H9 (cell line): Measurements from ENCODE around the gene STH. TPM values are rescaled to one million over a fixed set of nuclear protein-coding genes. Genes with fewer than 3 reads are reported as not detected.

Experiments
- DNase-seq: peaks from one replicate; pipeline ENCODE4 v3.0.0-alpha.2; 2017
- H2AFZ ChIP-seq: one replicate; pipeline ENCODE4 v1.6.1; 2013; ENCODE audit warnings: mild to moderate bottlenecking, low read length, control low read depth, moderate library complexity
- H2AK5ac ChIP-seq: 2 replicates; pipeline ENCODE4 v1.6.1; 2013; ENCODE audit warnings: low read length, control low read depth, mixed read lengths; ENCODE audit not compliant: insufficient read length
- H2BK120ac ChIP-seq: one replicate; pipeline ENCODE4 v1.6.1; 2013; ENCODE audit warnings: low read depth, mild to moderate bottlenecking, low read length, control low read depth, inconsistent platforms; ENCODE audit not compliant: poor library complexity, severe bottlenecking
- H2BK12ac ChIP-seq: 2 replicates; pipeline ENCODE4 v1.6.1; 2013; ENCODE audit warnings: low read length, control low read depth, mixed read lengths, low read depth; ENCODE audit not compliant: insufficient read length
- H2BK15ac ChIP-seq: 2 replicates; pipeline ENCODE4 v1.6.1; 2013; ENCODE audit warnings: low read depth, low read length, control low read depth
- H2BK20ac ChIP-seq: one replicate; pipeline ENCODE4 v1.6.1; 2013; ENCODE audit warnings: low read depth, mild to moderate bottlenecking, low read length, control low read depth, inconsistent platforms; ENCODE audit not compliant: poor library complexity, severe bottlenecking
- H2BK5ac ChIP-seq: 2 replicates; pipeline ENCODE4 v1.6.1; 2013; ENCODE audit warnings: low read length, control low read depth, mixed read lengths; ENCODE audit not compliant: insufficient read length
- H3K14ac ChIP-seq: 2 replicates; pipeline ENCODE4 v1.6.1; 2013; ENCODE audit warnings: low read length, control low read depth; ENCODE audit not compliant: insufficient read depth
- H3K18ac ChIP-seq: 2 replicates; pipeline ENCODE4 v1.6.1; 2013; ENCODE audit warnings: low read depth, mild to moderate bottlenecking, mixed read lengths, low read length, control low read depth; ENCODE audit not compliant: insufficient read length
- H3K23ac ChIP-seq: 2 replicates; pipeline ENCODE4 v1.6.1; 2013; ENCODE audit warnings: low read length, control low read depth, mixed read lengths, low read depth; ENCODE audit not compliant: insufficient read length
- H3K23me2 ChIP-seq: 2 replicates; pipeline ENCODE4 v1.6.1; 2013; ENCODE audit warnings: low read depth, mild to moderate bottlenecking, mixed read lengths, low read length, control low read depth; ENCODE audit not compliant: insufficient read length, poor library complexity, severe bottlenecking
- H3K27ac ChIP-seq: 2 replicates; pipeline ENCODE4 v1.5.1; 2013; ENCODE audit warnings: low read length, control low read depth, mixed read lengths, low read depth; ENCODE audit not compliant: insufficient read length
- H3K27me3 ChIP-seq: 2 replicates; pipeline ENCODE4 v1.6.1; 2013; ENCODE audit warnings: low read length, control low read depth, inconsistent platforms; ENCODE audit not compliant: insufficient read depth
- H3K4ac ChIP-seq: 2 replicates; pipeline ENCODE4 v1.6.1; 2013; ENCODE audit warnings: low read depth, mild to moderate bottlenecking, control low read depth, inconsistent platforms, low read length, moderate library complexity
- H3K4me1 ChIP-seq: 2 replicates; pipeline ENCODE4 v1.6.1; 2013; ENCODE audit warnings: low read length, control low read depth, inconsistent platforms; ENCODE audit not compliant: insufficient read depth
- H3K4me2 ChIP-seq: 2 replicates; pipeline ENCODE4 v1.6.1; 2013; ENCODE audit warnings: low read length, control low read depth, mixed read lengths; ENCODE audit not compliant: insufficient read length, insufficient read depth
- H3K56ac ChIP-seq: 2 replicates; pipeline ENCODE4 v1.6.1; 2013; ENCODE audit warnings: low read depth, mild to moderate bottlenecking, mixed read lengths, low read length, control low read depth; ENCODE audit not compliant: insufficient read length
- H3K79me1 ChIP-seq: 2 replicates; pipeline ENCODE4 v1.6.1; 2013; ENCODE audit warnings: low read depth, mild to moderate bottlenecking, moderate library complexity, low read length, control low read depth, inconsistent platforms; ENCODE audit not compliant: insufficient read depth, poor library complexity, severe bottlenecking
- H3K79me2 ChIP-seq: 2 replicates; pipeline ENCODE4 v1.6.1; 2013; ENCODE audit warnings: low read length, control low read depth, inconsistent platforms; ENCODE audit not compliant: insufficient read depth
- H3K9ac ChIP-seq: 2 replicates; pipeline ENCODE4 v1.6.1; 2013; ENCODE audit warnings: low read length, control low read depth, mixed read lengths; ENCODE audit not compliant: insufficient read length; ENCODE audit errors: extremely low read depth
- H3K9me3 ChIP-seq: one replicate; pipeline ENCODE4 v1.6.1; 2013; ENCODE audit warnings: low read depth, low read length, inconsistent platforms; ENCODE audit not compliant: control insufficient read depth
- H3T11ph ChIP-seq: one replicate; pipeline ENCODE4 v1.6.1; 2013; ENCODE audit warnings: mild to moderate bottlenecking, low read length, control low read depth, inconsistent platforms
- H4K20me1 ChIP-seq: one replicate; pipeline ENCODE4 v1.6.1; 2013; ENCODE audit not compliant: control insufficient read depth, insufficient read length, insufficient read depth
- H4K5ac ChIP-seq: 2 replicates; pipeline ENCODE4 v1.6.1; 2013; ENCODE audit warnings: low read depth, mild to moderate bottlenecking, mixed read lengths, low read length, control low read depth; ENCODE audit not compliant: insufficient read length
- H4K8ac ChIP-seq: replicated peaks from 2 replicates; pipeline ENCODE4 v1.6.1; 2013; ENCODE audit warnings: low read length, control low read depth, mixed read lengths, low read depth; ENCODE audit not compliant: insufficient read length
- H4K91ac ChIP-seq: 2 replicates; pipeline ENCODE4 v1.6.1; 2013; ENCODE audit warnings: low read depth, mild to moderate bottlenecking, moderate library complexity, mixed read lengths, low read length, control low read depth; ENCODE audit not compliant: insufficient read length
- H3K27ac Mint-ChIP-seq, 3 experiments: 2 replicates in 2 of 3; 3 replicates in 1 of 3; pipeline ENCODE4 v1.8.0; 2020 to 2021; ENCODE audit warnings: mixed read lengths in 3 of 3, mild to moderate bottlenecking in 1 of 3, moderate library complexity in 1 of 3
- H3K27me3 Mint-ChIP-seq: 2 replicates; pipeline ENCODE4 v1.8.0; 2021; ENCODE audit warnings: low read depth, mild to moderate bottlenecking, moderate library complexity, mixed read lengths
- H3K36me3 Mint-ChIP-seq, 3 experiments: 2 replicates in 2 of 3; 3 replicates in 1 of 3; pipeline ENCODE4 v1.8.0; 2020 to 2021; ENCODE audit warnings: low read depth in 3 of 3, mixed read lengths in 3 of 3; ENCODE audit not compliant: insufficient read depth in 1 of 3
- H3K4me1 Mint-ChIP-seq, 2 experiments: 2 replicates each; pipeline ENCODE4 v1.8.0; 2020; ENCODE audit warnings: mixed read lengths in 2 of 2
- H3K4me3 Mint-ChIP-seq, 2 experiments: 2 replicates in 1 of 2; 3 replicates in 1 of 2; pipeline ENCODE4 v1.8.0; 2020 to 2021; ENCODE audit warnings: mild to moderate bottlenecking in 2 of 2, mixed read lengths in 2 of 2, moderate library complexity in 1 of 2
- H3K9me3 Mint-ChIP-seq, 2 experiments: 2 replicates in 1 of 2; 3 replicates in 1 of 2; pipeline ENCODE4 v1.8.0; 2020; ENCODE audit warnings: mild to moderate bottlenecking in 2 of 2, mixed read lengths in 2 of 2, moderate library complexity in 1 of 2
- WGBS: extraction: QIAGEN DNeasy Blood & Tissue Kit; methylation state at CpG from one replicate; pipeline ENCODE4 v1.1.7; 2013; ENCODE audit warnings: missing lambda C conversion rate, low lambda C conversion rate, mixed read lengths; ENCODE audit not compliant: insufficient read length; ENCODE audit errors: extremely low coverage; 5-methylcytosine and 5-hydroxymethylcytosine counted together
- total RNA-seq: library from RNA; stranded (reverse); gene quantifications from 2 replicates; pipeline ENCODE4 v1.2.1, GENCODE V29; 2021
- TF ChIP-seq, protein P1 (sequence below): fragments of 200-600 bp; sonication (generic); conservative IDR thresholded peaks from 3 replicates; pipeline ENCODE4 v1.8.0; 2021; ENCODE audit warnings: antibody characterized with exemption, mild to moderate bottlenecking

Gene STH
- total RNA-seq, 1 experiment from 2014 or later = not detected

DNA sequence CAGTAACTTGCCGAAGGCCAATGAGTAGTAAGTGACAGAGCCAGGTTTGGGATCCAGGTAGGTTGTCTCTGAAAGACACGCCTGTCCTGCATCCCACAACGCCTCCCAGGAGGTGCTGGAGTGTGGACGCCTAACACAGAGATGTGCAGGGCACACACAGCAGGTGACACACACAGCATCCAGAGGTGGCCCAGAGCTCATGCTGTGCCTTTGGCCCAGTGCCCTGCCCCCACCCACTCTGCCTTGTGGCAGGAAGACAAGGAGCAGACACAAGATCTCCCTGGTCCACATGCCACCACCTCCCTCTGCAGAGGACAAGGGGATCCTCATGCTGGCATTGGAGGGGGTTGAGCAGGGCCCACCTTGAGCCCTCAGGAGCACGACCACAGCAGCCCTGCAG is 14.7 kb upstream of the STH start:
- no peak for DNase-seq
- Histone ChIP-seq H3K4ac (no peak overlapping the region), H3K4me1 (no peaks in the 10 kb centered on the region), H3K9ac (no peak overlapping the region), H3K23ac (no peak overlapping the region), H3K23me2 (no peaks in the 10 kb centered on the region), H4K20me1 (no peaks in the 10 kb centered on the region), H4K8ac (no peak overlapping the region), H4K91ac (no peak overlapping the region), H2BK12ac (no peak overlapping the region), H2AFZ (no peak overlapping the region), H2BK20ac (no peak overlapping the region), H3K18ac (no peak overlapping the region), H3K4me2 (no peak overlapping the region), H2BK15ac (no peak overlapping the region), H2BK5ac (no peak overlapping the region), H3K9me3 (no peaks in the 10 kb centered on the region), H3K79me1 (no peaks in the 10 kb centered on the region), H4K5ac (no peak overlapping the region), H3T11ph (no peak overlapping the region), H3K79me2 (no peaks in the 10 kb centered on the region), H3K14ac (no peak overlapping the region), H2AK5ac (no peak overlapping the region), H2BK120ac (no peak overlapping the region), H3K27me3 (no peaks in the 10 kb centered on the region), H3K27ac (no peak overlapping the region), H3K56ac (no peak overlapping the region)
- no peaks in the 10 kb centered on the region for H3K36me3 Mint-ChIP-seq
- peaks cover 7 to 8% of the 10 kb centered on the region in 2 experiments for H3K4me1 Mint-ChIP-seq
- WGBS = no CpG with 5 or more reads among the region's 5 CpGs
- TF ChIP-seq, protein P1, sequence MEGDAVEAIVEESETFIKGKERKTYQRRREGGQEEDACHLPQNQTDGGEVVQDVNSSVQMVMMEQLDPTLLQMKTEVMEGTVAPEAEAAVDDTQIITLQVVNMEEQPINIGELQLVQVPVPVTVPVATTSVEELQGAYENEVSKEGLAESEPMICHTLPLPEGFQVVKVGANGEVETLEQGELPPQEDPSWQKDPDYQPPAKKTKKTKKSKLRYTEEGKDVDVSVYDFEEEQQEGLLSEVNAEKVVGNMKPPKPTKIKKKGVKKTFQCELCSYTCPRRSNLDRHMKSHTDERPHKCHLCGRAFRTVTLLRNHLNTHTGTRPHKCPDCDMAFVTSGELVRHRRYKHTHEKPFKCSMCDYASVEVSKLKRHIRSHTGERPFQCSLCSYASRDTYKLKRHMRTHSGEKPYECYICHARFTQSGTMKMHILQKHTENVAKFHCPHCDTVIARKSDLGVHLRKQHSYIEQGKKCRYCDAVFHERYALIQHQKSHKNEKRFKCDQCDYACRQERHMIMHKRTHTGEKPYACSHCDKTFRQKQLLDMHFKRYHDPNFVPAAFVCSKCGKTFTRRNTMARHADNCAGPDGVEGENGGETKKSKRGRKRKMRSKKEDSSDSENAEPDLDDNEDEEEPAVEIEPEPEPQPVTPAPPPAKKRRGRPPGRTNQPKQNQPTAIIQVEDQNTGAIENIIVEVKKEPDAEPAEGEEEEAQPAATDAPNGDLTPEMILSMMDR = no peak
- H3K4me3 Mint-ChIP-seq = no peak overlapping the region
- H3K27ac Mint-ChIP-seq = no peak overlapping the region; a peak in 1 of 7 replicates
- peaks cover 3% of the 10 kb centered on the region; the same call in 1 of the 2 replicates for H3K27me3 Mint-ChIP-seq
- no peaks in the 10 kb centered on the region for H3K9me3 Mint-ChIP-seq
